Measurements from ENCODE around the gene PDGFA. TPM values are rescaled to one million over a fixed set of nuclear protein-coding genes. Genes with fewer than 3 reads are reported as not detected.

The PDGFA gene
- total RNA-seq, 1 donor from 2014 or later = 7.3 TPM

DNA sequence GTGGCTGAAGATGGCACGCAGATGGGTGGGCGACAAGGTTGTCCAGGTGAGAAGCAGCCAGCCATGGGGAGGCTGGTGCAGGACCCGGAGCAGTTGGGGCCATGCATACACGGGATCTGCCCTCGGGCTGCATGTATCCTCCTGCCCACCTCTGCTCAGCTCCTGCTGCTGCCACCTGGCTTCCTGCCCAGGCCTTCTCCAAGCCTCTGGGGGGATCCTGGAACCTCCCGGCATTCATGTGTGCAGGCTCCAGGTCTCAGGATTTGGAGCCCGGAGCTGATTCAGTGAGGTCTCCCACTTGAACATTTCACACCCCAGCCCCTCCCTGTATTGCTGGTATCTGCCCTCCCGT lies 27.0 kb downstream of the PDGFA start:
- ATAC-seq (ENCODE audit: low read depth) = no peak
- Mint-ChIP-seq H3K4me3 (no peak overlapping the region), H3K4me1 (peaks cover 1% of the 10 kb centered on the region), H3K27me3 (no peaks in the 10 kb centered on the region), H3K27ac (no peak overlapping the region), H3K36me3 (ENCODE audit: low read depth) (no peaks in the 10 kb centered on the region), H3K9me3 (no peaks in the 10 kb centered on the region)
- ChIA-PET CTCF (no interaction called here), POLR2A (no interaction called here)
- DNase-seq = no peak
- intact Hi-C loops (cut with micrococcal nuclease) = no loop called here
- TF ChIP-seq, protein P1, sequence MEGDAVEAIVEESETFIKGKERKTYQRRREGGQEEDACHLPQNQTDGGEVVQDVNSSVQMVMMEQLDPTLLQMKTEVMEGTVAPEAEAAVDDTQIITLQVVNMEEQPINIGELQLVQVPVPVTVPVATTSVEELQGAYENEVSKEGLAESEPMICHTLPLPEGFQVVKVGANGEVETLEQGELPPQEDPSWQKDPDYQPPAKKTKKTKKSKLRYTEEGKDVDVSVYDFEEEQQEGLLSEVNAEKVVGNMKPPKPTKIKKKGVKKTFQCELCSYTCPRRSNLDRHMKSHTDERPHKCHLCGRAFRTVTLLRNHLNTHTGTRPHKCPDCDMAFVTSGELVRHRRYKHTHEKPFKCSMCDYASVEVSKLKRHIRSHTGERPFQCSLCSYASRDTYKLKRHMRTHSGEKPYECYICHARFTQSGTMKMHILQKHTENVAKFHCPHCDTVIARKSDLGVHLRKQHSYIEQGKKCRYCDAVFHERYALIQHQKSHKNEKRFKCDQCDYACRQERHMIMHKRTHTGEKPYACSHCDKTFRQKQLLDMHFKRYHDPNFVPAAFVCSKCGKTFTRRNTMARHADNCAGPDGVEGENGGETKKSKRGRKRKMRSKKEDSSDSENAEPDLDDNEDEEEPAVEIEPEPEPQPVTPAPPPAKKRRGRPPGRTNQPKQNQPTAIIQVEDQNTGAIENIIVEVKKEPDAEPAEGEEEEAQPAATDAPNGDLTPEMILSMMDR (IDR thresholded peaks at IDR 0.05) = no peak

DNA sequence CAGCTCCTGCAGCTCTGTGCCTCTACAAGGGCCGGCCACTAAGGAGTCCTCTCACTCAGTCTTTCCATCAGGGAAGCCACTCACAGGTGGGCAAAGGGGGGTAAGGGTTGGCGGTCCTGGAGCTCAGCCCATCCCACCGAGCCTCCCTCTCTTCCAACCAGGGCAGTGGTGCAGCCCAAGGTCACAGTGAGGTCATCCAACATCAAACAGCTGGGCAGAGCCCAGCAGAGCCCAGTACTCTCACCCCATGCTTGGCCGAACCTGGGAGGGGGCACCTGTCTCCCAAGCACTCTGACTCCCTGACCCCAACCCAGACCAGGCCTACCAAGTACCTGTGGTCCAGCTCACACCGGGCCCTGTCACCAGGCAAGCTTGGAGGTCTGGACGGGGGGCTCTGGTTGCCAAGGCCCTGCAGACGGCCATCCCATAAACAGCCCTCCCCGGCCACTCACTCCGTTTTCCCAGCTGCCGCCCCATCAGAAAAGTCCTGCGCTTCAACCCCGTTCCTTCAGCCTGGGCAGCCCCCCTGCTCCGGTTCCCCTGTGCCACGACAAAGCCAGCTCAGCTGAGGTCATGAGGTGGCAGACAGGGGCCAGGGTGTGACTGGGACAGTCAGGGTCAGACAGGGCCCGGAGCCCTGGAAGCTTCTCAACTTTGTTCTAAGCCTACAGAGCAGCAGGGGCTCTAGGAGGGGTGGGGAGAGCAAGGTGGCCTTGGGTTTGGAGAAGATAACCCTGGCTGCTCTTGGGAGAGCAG lies 27.5 kb downstream of the PDGFA start:
- Mint-ChIP-seq H3K36me3 (ENCODE audit: low read depth) (no peaks in the 10 kb centered on the region), H3K27ac (no peak overlapping the region), H3K4me1 (peaks cover 1% of the 10 kb centered on the region), H3K27me3 (peaks cover 2% of the 10 kb centered on the region), H3K4me3 (no peak overlapping the region), H3K9me3 (no peaks in the 10 kb centered on the region)
- TF ChIP-seq, protein P1 (IDR thresholded peaks at IDR 0.05) = no peak
- ATAC-seq (ENCODE audit: low read depth) = no peak
- POLR2A ChIA-PET = no interaction called here
- CTCF ChIA-PET = no interaction called here
- DNase-seq = no peak
- intact Hi-C loops (cut with micrococcal nuclease) = no loop called here

DNA sequence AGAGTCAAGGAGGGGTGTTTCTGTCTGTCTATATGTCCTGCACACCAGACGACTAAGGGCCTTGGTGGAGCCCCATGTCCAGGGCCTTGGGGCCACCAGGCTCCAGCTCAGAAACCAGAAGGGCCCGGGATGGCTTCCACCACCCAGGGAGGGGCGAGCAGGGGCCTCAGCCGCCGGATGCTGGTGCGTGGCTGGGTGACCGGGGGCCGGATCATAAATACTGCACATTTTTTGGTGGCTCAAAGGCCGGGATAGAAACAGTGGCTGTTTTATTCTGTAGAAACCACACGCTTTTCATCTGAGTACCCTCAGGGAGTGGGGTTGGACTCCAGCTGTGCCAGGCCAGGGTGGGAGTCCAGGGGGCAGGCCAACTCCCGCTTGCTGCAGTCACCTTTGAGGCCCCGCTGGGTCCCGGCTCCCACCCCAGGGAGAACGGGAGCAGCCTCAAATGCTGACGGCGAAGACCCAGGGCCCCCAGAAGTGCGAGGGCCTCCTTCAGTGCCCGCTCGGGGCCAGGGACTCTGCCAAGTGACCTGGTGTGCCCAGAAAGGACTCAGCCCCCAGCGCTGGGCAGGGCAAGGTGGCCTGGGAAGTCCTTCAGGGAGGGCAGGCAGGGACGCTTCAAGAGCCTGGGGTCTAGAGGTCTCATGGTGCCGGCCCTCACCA lies 28.2 kb downstream of the PDGFA start:
- no peaks in the 10 kb centered on the region for H3K36me3 Mint-ChIP-seq (ENCODE audit: low read depth)
- H3K9me3 Mint-ChIP-seq = no peaks in the 10 kb centered on the region
- H3K27ac Mint-ChIP-seq = no peak overlapping the region
- peaks cover 1% of the 10 kb centered on the region for H3K4me1 Mint-ChIP-seq
- H3K4me3 Mint-ChIP-seq = no peak overlapping the region
- intact Hi-C loops (cut with micrococcal nuclease) = no loop called here
- ATAC-seq (ENCODE audit: low read depth) = no peak
- ChIA-PET CTCF (no interaction called here), POLR2A (no interaction called here)
- no peak for DNase-seq
- peaks cover 8% of the 10 kb centered on the region for H3K27me3 Mint-ChIP-seq
- TF ChIP-seq, protein P1 (IDR thresholded peaks at IDR 0.05) = no peak

DNA sequence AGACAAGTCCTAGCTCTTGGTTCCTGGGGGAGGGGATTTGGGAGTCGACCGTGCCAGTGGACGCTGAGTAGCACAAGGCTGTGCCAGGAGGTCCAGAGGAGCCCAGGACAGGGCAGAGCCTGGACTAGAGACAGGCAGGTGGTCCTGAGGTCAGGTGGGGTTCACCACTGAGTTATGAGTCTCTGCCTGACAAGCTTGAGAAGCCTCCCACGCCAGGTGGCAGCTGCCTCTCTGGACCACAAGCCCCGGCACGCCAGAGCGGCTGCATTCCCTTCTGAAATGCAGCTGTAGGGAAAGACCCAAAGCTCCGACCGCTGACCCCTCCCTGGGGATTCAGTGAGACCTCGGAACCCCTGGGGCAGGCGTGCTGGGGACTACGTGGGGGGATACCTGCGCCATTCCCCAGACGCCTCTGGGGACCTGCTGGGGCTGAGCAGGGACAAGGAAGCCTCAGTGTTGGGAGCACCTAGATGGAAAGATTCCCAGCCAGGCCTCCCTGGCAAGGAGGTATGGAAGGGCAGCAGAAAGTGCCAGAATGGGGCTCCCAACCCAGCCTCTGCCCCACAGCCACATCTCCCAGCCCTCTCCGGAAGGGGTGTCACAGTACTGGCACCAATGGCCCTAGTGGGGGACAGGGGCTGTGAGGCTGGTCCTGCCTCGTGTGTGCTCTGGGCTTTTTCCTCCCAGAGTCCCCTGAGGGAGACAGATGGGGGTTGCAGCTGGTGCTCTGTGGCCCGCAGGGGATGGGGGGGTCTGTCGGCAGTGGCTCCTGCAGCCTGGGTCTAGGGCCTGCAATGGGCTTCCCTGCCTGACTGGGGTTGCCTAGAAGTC lies 29.0 kb downstream of the PDGFA start:
- Mint-ChIP-seq H3K4me1 (peaks cover 1% of the 10 kb centered on the region), H3K36me3 (ENCODE audit: low read depth) (no peaks in the 10 kb centered on the region), H3K27me3 (peaks cover 14% of the 10 kb centered on the region), H3K27ac (no peak overlapping the region), H3K9me3 (no peaks in the 10 kb centered on the region), H3K4me3 (no peak overlapping the region)
- DNase-seq (no peak), ATAC-seq (ENCODE audit: low read depth) (no peak)
- intact Hi-C loops (cut with micrococcal nuclease) = no loop called here
- TF ChIP-seq, protein P1 (IDR thresholded peaks at IDR 0.05) = no peak
- ChIA-PET POLR2A (interaction anchor here (0.6 kb wide), 1 partner anchor 485 kb away, joined by 3 read pairs; no protein-coding TSS in a partner anchor), CTCF (no interaction called here)

DNA sequence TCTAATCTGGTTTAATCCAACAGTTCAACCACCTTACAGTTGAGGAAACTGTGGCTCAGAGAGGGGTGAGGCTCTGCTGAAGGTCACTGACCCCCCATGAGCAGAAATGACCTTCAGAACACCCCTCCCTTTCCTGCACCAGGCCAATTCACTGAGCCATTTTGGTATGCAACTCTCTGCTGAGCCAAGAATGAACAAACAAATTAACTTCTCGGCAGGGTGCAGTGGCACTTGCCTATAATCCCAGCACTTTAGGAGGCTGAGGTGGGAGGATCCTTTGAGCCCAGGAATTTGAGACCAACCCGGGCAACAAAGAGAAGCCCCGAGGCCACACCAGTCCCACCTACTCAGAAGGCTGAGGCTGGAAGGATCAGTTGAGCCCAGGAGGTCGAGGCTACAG lies 29.8 kb downstream of the PDGFA start:
- DNase-seq (no peak), ATAC-seq (ENCODE audit: low read depth) (no peak)
- Mint-ChIP-seq H3K4me3 (no peak overlapping the region), H3K36me3 (ENCODE audit: low read depth) (no peaks in the 10 kb centered on the region), H3K9me3 (no peaks in the 10 kb centered on the region), H3K4me1 (peaks cover 1% of the 10 kb centered on the region), H3K27ac (no peak overlapping the region), H3K27me3 (peaks cover 16% of the 10 kb centered on the region)
- CTCF ChIA-PET = no interaction called here
- TF ChIP-seq, protein P1 (IDR thresholded peaks at IDR 0.05) = no peak
- intact Hi-C loops (cut with micrococcal nuclease) = no loop called here
- POLR2A ChIA-PET = no interaction called here
